ENCODE data around the gene RBM33.
A peak's percentile ranks its signal among the peaks of the same experiment; 100 is the strongest.

Gene RBM33

GRCh38 chr7:155756322-155756721, 111.9 kb downstream of the RBM33 start:
- Histone ChIP-seq H3K4me1 (ENCODE audit: control insufficient read depth, insufficient read depth, low read length) (no peaks in the 10 kb centered on the region), H3K36me3 (ENCODE audit: control insufficient read depth in 2 of 2, insufficient read depth in 1 of 2, low read length in 2 of 2) (peaks cover 0 to 40% of the 10 kb centered on the region in 2 experiments; a peak in 1 of 3 replicates), H3K27ac (ENCODE audit: extremely low read depth, low read depth, low read length) (no peak overlapping the region), H3K4me3 (ENCODE audit: low read depth, low read length) (no peak overlapping the region), H3K9me3 (ENCODE audit: control insufficient read depth, insufficient read depth, low read depth, low read length) (no peaks in the 10 kb centered on the region)
- ChIA-PET POLR2A (no interaction called here), CTCF (interaction anchor here (0.6 to 0.9 kb wide), 3 partner anchors 170 to 829 kb away, joined by 3 to 4 read pairs (median 3); no protein-coding TSS in a partner anchor)
- TF ChIP-seq SALL2 (tag by site-specific recombination; IDR thresholded peaks at IDR 0.05; ENCODE audit: borderline replicate concordance) = no peak
- no peak for TF ChIP-seq KLF9 (tag by site-specific recombination; IDR thresholded peaks at IDR 0.05; ENCODE audit: low read depth)
- no peak for TF ChIP-seq ZNF426 (tag by site-specific recombination; IDR thresholded peaks at IDR 0.05)
- no peak for TF ChIP-seq ZIC2 (tag by site-specific recombination; IDR thresholded peaks at IDR 0.05)

- POLR2A ChIA-PET = no interaction called here
- Histone ChIP-seq H3K36me3 (ENCODE audit: control insufficient read depth in 2 of 2, insufficient read depth in 1 of 2, low read length in 2 of 2) (peaks cover 0 to 54% of the 10 kb centered on the region in 2 experiments; a peak in 1 of 3 replicates), H3K9me3 (ENCODE audit: control insufficient read depth, insufficient read depth, low read depth, low read length) (no peaks in the 10 kb centered on the region), H3K4me1 (ENCODE audit: control insufficient read depth, insufficient read depth, low read length) (no peaks in the 10 kb centered on the region), H3K27ac (ENCODE audit: extremely low read depth, low read depth, low read length) (no peak overlapping the region), H3K4me3 (ENCODE audit: low read depth, low read length) (no peak overlapping the region)
- TF ChIP-seq ZNF596 (tag by site-specific recombination; IDR thresholded peaks at IDR 0.05) (no peak), ZNF549 (tag by site-specific recombination; IDR thresholded peaks at IDR 0.05) (no peak), ZNF792 (tag by site-specific recombination; IDR thresholded peaks at IDR 0.05) (no peak), ZBTB49 (tag by site-specific recombination; IDR thresholded peaks at IDR 0.05; ENCODE audit: low read depth) (no peak), ZIC2 (tag by site-specific recombination; IDR thresholded peaks at IDR 0.05) (peak; percentile 58; the same call in 1 of the 2 replicates), ZNF280D (tag by site-specific recombination; IDR thresholded peaks at IDR 0.05) (no peak), CTCF (tag by site-specific recombination; IDR thresholded peaks at IDR 0.05) (no peak)
- CTCF ChIA-PET = interaction anchor here (2.1 to 2.9 kb wide), 2 partner anchors 10 to 159 kb away, joined by 7 read pairs; no protein-coding TSS in a partner anchor
These were observed 113.9 kb downstream of the RBM33 start for GRCh38 chr7:155758348-155758747.

- Histone ChIP-seq H3K36me3 (ENCODE audit: control insufficient read depth in 2 of 2, insufficient read depth in 1 of 2, low read length in 2 of 2) (peaks cover 0 to 70% of the 10 kb centered on the region in 2 experiments; a peak in 1 of 3 replicates), H3K27ac (ENCODE audit: extremely low read depth, low read depth, low read length) (no peak overlapping the region), H3K9me3 (ENCODE audit: control insufficient read depth, insufficient read depth, low read depth, low read length) (no peaks in the 10 kb centered on the region), H3K4me1 (ENCODE audit: control insufficient read depth, insufficient read depth, low read length) (no peaks in the 10 kb centered on the region), H3K4me3 (ENCODE audit: low read depth, low read length) (no peak overlapping the region)
- no peak for TF ChIP-seq ZNF521 (tag by site-specific recombination; IDR thresholded peaks at IDR 0.05)
- no peak for TF ChIP-seq CTCF (tag by site-specific recombination; IDR thresholded peaks at IDR 0.05)
- no peak for TF ChIP-seq ZBTB10 (tag by site-specific recombination; IDR thresholded peaks at IDR 0.05)
- TF ChIP-seq ZNF138 (tag by site-specific recombination; IDR thresholded peaks at IDR 0.05; ENCODE audit: borderline replicate concordance) = no peak
- TF ChIP-seq PRDM6 (tag by site-specific recombination; IDR thresholded peaks at IDR 0.05) = no peak
- ChIA-PET POLR2A (no interaction called here), CTCF (interaction anchor here (2.9 kb wide), 1 partner anchor 161 kb away, joined by 7 read pairs; no protein-coding TSS in a partner anchor)
These were observed 115.4 kb downstream of the RBM33 start for GRCh38 chr7:155759740-155760430.
